CD4-positive, alpha-beta T cell treated with Interleukin-21 for 1 hour (primary cell): Measurements from ENCODE around the gene NTM.

Experiments used
- DNase-seq: peaks from one replicate; pipeline ENCODE4 v3.0.0-alpha.2; 2020

The NTM gene

DNA sequence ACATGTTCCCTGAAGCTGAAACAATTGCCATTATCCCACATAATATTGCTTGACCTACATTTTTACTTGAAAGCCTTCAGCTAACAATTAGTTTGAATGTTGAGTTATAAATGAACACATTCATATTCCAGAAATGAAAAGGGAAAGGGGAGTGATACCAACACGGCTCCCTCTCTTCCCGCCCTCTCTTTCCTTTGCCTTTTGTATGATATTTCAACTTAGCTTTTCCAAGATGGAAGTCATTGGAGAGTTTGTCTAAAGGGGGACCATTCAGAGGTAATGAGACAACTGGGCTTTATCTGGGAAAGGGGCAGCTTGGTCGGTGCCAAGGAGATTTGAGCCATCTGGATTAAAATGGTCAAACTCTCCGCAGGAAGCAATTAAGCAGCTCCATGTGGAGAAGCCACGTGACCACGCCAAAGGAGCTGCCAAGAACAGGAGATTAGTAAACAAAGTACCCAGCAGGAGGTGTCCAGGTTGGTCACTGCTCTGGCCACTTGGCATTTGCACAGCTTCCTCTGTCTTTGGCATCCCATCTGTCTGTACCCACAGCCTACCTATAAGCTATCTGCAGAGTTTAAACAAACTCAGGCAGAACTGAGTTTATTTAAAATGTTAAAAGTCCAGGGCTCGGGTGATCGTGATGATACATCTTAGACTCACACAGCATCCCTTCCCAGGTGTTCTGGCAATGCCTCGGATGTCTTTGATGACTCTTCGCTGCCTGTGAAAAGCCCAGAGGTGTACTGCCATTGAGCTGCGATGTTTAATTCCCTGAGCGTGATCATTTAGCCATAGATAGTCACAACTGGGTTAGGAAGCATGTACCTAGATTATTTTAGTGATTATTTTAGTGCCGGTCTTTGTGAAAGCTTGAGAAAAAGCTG lies 735.9 kb downstream of the NTM start:
- DNase-seq: no peak

DNA sequence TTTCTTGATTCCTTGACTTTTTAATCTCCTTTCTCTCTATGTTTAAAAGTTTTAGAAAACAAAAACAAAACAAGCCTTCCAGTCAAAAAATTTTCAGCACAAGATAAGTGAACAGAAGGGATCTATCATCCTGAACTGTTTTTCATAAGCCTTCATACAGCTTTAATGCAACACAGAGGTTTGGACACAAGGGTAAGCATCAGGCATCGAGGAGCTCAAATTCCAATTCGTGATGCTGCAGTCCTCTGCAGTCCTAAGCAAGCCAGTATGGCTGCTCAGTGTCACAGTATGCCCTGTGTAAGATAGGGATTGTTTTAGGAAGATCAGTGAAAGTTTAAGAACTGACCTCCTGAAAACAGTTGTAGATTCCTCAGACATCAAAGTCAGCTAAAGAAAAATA lies 740.9 kb downstream of the NTM start:
- no peak for DNase-seq

DNA sequence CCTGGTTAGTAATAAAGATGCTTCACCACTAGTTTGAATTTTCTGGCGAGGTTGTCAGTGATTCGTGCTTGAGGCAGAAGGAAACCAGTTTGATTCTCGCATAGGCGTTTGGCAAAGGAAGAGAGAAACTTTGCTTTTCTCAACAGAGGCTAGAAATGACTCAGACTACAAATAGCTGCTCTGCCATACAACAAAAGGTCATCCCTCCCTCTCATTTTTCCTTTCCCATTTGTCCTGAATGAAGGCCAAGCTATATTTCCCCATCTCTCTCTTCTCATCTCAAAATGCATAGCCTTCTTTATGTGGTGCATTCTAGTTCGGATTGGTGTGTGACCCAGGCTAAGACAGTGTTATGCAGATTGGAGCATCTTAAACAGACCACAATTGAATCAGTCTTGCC lies 741.4 kb downstream of the NTM start:
- no peak for DNase-seq

DNA sequence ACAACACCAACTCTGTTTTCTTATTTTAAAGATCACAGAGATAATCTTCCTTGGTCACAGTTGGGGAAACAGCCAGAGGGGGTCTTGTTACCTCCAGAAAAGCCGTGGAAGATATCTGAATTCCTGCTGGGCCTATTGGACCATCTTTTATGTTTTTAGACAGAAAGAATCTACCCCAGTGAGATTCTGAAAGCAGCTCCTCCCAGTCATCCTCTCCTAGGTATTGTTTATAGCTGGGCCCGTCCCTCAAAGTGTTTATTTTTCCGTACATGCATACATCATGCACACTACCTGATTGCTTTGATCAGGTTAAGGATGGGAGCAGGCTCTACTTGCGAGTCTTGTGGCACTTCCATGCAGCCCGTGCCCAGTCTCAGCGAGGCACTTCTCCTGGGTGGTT lies 742.4 kb downstream of the NTM start:
- DNase-seq: no peak

DNA sequence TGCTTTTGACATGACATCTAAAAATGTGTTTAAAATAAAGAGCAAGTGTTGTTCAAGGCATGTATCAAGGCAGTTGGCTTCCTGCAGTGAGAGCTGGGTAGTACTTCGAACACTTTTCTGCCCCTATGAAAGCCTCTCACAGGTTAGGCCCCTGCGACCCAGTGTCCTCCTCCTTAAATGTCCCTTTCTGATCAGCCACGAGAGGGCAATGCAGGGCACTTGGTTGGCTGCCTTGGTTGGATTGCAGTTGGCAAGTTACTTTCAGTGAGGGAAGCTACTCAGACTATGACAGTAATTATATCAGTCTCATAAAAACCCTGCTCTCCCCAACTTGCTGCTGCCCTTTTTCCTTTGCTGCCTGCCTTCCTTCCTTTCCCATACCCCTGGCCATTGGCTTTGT lies 743.8 kb downstream of the NTM start:
- DNase-seq: no peak

DNA sequence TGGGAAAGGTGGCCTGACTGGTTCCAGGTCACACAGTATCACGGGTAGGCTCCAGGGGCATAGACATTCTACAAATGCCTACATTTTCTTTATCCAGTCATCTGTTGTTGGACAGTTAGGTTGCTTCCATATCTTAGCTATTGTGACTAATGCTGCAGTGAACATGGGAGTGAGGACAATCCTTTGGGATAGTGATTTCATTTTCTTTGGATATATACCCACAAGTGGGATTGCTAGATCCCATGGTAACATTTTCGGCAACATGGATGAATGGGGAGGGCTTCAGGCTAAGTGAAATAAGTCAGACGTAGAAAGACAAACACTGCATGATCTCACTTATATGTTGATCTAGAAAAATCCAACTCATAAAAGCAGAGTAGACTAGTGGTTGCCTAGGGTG lies 744.3 kb downstream of the NTM start:
- DNase-seq: no peak

DNA sequence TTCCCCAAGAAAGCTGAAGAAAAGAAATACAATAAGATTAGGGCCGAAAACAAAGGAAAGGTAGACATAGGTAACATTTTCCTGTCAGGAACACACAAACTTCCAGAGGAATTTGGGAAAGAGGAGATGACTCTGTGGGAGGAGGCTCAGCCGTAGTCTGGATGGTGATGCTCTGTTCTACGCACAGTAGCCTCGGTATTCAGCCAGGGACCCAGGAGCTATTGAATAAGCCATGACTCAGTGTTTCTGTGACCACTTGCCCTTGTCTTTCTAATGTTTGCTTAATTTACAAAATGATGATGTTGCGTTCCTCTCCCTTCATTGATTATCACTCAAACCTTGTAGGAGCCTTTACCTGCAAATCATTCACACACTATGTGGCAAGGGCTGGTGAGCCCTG lies 745.0 kb downstream of the NTM start:
- no peak for DNase-seq

DNA sequence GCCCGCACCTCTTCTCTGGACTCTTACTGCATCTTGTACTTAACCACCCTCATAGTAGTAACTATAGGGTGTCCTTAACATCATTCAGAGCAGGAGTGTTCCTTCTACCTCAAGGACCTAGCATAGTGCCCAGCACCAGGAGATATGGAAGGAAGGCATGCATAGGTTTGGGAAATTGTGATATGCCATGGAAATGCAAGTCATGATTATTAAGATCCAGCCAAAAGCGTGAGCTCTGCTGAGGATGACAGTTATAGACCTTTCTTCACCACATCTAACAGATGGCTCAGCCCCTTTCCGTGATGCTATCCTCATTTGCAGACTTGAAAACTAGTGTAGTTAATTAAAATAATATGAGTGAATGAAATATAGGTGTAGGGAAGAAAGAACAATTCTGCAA lies 746.1 kb downstream of the NTM start:
- DNase-seq: no peak

DNA sequence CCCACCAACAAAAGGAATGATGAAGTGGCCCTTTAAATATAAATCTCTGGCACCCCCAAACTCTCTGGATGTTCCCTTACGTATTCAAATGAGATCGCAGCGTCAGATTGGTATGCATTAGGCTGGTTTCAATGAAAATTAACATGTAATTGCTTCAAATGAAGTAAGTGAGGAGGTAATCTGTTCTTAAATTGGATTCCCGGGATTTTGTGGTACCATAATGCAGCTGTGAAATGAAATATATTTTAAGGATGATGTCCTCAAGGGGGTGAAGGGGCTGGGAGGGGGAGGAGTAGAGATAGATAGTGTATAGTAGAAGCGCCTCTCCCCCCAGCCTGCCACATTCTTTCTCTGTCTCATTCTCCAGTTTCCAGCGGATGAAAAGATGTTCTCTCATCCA lies 748.2 kb downstream of the NTM start:
- no peak for DNase-seq

DNA sequence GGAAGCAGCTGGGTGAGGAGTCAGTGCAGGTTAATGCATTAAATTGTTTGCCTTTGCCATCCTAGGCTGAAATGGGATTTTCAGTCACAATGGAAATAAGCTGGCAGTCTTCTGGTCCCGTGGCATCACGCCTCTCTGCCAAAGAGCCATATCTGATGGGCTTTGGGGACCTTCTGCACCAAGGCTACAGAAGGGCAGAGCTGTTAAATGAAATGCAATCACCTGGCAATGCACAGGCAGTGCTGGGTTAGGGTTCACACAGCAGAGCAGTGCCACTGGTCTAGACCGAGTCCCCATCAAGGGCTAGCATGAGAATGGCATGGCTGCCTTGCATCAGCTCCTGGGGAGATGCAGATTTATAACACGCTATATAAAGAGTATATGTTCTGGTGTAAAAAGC lies 749.2 kb downstream of the NTM start:
- no peak for DNase-seq

DNA sequence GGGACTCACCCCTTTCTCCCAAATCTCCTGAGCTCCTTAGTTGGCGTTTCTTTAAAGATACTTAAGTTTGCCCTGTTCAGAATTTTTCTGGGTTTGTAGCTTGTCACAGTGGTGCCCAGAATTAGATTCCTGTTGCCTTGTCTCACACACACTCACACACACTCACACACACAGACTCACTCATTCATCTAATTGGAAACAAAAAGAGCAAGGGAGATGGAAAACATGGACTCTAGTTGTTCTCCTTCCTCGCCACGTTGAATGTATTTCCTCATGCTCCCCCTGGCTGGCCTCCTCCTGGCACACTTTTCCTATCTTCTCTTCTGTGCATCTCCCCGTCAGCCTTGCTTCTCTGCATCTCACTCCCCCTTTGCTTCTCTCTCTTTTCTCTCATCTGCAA lies 752.3 kb downstream of the NTM start:
- DNase-seq: no peak

DNA sequence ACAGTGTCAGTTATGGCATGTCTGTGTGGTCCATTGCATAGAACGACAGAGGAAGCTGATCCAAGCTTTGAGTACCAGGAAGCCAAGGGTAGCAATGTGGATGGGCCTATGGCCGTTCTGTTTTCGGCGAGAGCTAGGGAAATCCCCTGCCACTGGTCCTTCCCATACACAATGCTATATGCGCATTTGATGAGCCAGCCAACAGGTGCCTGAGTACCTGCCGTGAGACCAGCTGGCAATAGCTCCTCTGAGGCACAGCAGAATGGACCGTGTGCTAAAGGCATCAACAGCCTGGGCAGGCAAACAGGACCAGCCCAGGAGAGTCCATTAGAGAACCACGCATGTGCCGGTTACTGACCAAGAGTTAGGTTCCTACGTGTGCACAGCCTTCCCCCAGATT lies 753.0 kb downstream of the NTM start:
- DNase-seq: no peak

DNA sequence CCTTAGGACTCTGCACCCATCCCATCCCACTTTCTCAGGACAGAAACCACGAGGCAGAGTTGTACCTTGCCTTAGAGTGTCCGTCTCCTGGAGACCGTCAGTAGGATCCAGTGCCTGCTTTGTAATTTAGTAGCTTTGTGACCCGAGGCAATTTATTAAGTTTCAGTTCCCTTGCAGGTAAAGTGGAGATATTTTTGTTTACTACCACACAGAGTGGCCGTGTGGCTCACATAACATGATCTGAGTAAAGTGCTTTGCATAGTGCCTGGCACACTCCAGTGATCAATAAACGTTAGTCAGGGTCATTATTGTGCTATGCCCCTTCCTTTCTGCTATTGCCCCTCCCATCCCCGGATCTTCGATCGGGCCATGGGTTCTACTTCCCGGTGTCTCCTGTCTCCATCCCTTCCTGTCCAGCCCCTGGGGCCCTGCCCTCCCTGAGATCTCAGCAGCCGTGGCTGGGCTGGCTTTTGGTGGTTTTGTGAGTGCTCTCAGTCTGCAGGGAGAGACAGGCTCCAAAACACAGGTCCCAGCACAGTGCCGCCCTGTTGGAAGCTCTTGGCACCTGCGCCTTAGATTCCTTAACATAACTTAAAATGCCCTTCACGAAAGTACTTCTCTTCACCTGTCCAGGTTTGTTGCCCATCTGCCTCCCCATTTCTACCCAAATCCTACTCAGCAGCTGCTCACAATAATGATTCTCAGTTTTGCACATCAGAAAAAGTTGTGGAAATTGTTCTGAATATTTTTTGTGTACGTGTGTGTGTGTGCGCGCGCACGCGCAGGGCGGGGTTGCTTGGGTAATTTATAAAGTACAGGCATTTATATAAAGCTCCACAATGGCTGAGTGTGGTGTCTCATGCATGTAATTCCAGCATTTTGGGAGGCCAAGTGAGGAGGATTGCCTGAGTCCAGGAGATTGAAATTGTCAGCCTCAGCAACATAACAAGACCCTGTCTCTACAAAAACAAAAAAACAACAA lies 753.7 kb downstream of the NTM start:
- no peak for DNase-seq

DNA sequence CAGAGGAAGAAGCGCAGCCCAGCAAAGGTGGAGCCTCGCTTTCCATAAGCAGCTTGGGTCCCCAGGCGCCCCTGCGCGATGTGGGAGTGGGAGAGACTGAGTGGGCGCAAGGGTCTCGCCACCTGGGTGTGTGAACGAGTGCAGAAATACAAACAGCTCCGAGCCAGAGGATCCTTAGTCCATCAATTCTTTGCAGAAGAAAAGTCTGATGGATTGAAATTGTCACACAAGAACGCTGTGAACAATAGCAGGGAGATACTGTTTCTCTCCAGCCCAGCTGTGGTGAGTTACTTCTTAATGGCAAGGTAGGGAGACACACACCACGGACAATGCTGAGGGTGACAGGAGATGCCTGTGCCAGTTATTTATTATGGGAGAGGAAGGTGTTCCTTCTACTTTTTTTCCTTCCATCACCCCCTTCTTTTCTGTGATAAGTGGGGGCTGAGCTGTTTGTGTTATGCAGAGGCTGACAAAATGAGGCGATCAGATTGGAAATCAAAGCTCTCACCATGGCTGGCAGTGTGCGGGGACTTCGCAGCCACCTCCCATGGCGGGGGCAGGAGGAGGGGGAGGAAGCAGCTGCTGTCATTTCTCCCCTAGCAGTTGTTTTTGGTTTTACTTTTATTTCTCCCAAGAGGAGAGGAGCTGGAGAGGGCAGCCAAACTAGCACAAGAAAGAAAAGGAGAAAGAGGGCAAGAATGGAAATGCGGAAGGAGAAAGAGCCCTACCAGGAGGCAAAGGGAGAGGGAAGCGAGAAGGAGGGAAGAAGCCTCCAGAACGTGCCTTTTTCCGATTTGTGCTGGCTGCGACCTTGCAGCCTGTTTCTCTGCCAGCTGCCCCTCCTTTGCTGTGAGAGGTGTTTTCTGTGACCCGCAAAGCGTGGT lies 755.8 kb downstream of the NTM start:
- DNase-seq: peak; percentile 2

DNA sequence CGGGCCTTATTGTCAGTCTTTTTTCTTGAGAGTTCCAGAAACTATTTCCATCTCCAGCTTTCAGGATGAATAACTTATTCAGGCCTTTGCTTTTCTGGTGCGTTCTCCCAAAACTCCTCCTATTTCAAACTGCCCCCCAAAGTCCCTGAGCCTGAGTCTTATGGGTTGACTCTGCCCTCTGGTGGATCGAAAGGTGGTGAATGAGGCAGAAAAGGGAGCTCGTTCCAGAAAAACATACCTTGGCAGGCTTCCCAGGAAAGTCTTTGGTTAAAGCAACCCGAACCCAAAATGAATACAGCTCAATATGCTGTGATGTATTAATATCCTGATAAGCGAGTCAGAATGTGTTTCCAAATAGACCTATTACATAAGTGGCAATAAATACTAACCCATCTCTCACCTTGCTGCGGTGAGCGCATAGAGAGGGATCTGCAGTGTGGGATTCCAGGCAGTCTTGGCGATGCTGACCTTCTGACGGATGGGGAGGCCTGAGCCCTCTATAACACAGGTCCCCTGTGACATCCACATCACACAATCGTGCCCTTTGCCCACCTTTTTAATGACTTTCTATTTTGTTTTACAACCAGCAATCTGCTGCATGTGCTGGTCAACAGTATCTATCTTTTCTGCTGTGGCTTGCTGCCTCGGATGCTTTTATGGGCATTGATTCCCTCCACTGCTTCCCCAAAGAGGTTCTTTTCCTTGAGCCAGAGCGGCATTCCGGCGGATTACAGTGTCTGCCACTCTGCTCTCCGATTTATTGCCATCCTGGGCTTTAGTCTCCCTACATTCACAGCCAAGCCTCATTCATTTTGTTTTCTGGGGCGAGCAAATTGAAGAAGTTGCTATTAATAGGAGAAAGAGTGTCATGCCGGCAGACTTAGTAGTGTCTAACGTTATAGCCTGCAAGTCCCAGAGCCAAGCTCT lies 756.8 kb downstream of the NTM start:
- DNase-seq: no peak

DNA sequence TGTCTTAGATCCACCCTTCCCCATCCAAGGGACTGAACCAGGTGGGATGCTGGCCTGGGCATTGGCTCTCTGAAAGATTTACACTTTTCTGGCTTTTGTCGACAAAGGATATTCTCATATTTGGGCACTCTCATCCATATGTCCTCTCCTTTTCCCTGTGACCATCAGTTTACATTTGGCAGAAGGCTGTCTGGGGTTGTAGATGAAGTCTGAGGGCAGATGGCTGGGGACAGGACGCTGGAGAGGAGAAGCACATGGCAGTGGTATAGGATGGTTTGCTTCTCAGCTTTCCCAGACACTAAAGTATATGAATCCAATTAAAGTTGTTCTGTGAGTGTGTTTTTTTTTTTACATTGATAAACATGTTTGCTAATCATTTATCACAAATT lies 757.5 kb downstream of the NTM start:
- DNase-seq: no peak

DNA sequence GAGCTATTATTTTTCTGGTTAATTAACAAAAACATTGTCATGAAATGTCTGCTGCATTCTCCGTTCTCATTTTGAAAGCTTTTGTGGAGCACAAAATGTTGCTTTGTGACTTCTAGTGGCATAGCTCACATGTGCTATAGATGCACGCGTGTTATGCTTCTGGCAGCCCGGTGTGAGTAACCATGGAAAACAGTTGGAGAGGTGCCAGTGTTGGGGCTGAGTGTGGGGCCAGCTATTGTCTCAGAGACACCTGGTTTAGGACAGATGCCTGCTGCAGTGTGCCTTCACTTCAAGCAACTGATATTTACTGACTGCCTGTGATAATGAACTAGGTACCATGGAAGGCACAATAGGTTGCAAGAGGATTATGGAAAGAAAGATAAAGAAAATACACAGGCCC lies 760.6 kb downstream of the NTM start:
- DNase-seq: no peak

DNA sequence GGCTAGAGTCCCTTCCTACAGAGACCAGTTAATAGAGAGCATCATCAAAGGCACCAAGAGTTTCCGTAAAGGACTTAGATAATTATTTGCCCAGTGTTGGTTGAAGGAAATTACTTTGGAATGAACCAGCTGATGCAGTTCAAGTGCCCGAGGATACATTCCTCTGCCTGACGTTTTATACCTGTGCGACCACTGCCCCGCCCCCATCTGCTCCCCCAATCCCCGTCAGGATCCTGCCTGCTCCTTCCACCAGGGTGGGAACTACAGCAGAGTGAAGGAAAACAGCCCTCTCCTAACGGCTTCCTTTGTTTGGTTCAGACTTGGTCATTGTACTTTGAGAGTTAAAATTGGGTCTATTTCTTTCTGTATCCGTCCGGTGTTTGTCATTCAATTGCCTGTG lies 761.5 kb downstream of the NTM start:
- no peak for DNase-seq

DNA sequence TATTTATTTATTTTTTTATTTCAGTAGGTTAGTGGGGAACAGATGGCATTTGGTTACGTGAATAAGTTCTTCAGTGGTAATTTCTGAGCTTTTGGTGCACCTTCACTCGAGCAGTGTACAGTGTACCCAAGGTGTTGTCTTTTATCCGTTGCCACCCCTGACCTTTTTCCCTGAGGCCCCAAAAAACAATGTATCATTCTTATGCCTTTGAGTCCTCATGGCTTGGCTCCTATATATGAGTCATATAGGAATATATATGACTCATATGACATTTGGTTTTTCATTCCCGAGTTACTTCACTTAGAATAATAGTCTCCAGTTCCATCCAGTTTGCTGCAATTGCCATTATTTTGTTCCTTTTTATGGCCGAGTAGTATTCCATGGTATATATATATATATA lies 763.9 kb downstream of the NTM start:
- no peak for DNase-seq

DNA sequence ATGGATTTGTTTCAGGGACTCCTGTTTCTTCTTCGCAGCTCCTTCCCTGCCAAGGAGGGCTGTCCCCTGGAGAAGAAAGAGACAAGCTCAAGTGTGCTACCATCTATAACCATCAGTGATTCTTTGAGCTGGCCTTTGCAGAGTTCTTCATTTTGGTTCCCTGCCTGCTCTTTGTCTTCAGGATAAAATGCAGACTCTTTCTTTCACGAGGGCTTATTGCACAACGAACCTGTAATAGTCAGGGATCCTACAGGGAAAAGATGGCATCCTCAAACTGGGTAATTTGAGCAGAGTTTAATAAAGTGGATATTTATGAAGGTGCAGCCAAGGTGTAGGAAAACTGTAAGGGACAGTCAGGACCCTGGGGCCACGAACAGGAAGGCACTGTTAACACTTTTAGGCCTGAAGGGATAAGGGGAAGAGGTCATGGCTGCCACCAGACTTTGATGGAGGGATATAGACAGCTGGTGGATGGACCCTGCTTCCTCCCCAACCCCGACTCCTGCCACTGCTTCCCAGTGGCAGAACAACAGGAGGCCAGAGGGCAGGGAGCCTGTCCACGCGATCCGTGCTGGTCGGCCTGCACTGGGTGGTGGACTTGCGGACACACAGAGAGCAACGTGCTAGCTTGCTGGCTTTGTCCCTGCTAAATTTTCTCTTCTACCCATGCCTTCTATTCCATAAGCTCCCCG lies 767.0 kb downstream of the NTM start:
- no peak for DNase-seq

DNA sequence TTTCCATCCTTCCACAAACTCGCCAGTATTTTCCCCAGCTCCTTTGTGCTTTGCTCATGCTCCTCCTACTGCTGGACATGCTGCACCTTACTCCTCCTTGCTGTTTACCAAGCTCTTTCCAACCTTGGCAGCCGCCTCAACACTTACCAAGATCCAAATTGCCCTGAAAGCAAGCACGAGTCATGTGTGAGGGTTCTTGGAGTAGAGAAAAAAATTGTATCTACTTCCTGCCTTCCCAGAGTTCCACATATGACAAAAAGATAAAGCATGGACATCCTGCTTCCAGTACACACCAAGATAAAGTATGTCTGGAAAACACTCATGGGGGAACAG lies 767.5 kb downstream of the NTM start:
- no peak for DNase-seq
